Astrocyte of the cerebellum (primary cell): ENCODE data around the gene RBM20.
"Not testable (repeated sequence)": the region's sequence is repeated elsewhere in the genome, so short reads cannot be mapped to it uniquely, and the experiment has no call there.

Source experiments
- DNase-seq: peaks from one replicate; pipeline ENCODE4 v3.0.0-alpha.2; 2011; ENCODE audit warnings: low read depth
- H3K4me3 ChIP-seq: 2 replicates; pipeline ENCODE4 v1.5.1; 2011; ENCODE audit warnings: mild to moderate bottlenecking, low read depth, low read length, moderate library complexity
- CTCF ChIP-seq: IDR thresholded peaks from 2 replicates; pipeline ENCODE4 v1.5.1; 2012; ENCODE audit warnings: low read length, low read depth, moderate library complexity, mild to moderate bottlenecking; ENCODE audit errors: missing control alignments
- in situ Hi-C: cut with HindIII; loops from 2 replicates; pipeline ENCODE4 v1.10.0; 2017; ENCODE audit warnings: low sequenced_read_pairs

Gene RBM20

GRCh38 chr10:110655320-110655719 lies 11.2 kb downstream of the RBM20 start:
- H3K4me3 ChIP-seq: no peak overlapping the region
- TF ChIP-seq CTCF: no peak
- in situ Hi-C loops: no loop called here
- no peak for DNase-seq

DNA sequence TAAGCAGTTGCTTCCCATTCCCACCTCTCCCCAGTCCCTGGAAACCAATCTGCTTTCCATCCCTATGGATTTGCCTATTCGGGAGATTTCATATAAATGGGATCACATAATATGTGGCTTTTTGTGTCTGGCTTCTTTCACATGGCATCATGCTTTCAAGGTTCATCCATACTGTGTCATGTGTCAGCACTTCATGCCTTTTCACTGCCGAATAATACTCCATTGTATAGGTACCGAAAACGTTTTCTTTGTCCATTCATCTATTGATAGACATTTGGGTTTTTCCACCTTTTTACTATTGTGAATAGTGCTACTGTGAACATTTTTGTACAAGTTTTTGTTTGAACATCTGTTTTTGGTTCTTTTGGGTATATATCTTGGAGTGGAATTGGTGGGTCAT lies 12.5 kb downstream of the RBM20 start:
- no peak for DNase-seq
- in situ Hi-C loops: no loop called here
- TF ChIP-seq CTCF: no peak
- H3K4me3 ChIP-seq: no peak overlapping the region

DNA sequence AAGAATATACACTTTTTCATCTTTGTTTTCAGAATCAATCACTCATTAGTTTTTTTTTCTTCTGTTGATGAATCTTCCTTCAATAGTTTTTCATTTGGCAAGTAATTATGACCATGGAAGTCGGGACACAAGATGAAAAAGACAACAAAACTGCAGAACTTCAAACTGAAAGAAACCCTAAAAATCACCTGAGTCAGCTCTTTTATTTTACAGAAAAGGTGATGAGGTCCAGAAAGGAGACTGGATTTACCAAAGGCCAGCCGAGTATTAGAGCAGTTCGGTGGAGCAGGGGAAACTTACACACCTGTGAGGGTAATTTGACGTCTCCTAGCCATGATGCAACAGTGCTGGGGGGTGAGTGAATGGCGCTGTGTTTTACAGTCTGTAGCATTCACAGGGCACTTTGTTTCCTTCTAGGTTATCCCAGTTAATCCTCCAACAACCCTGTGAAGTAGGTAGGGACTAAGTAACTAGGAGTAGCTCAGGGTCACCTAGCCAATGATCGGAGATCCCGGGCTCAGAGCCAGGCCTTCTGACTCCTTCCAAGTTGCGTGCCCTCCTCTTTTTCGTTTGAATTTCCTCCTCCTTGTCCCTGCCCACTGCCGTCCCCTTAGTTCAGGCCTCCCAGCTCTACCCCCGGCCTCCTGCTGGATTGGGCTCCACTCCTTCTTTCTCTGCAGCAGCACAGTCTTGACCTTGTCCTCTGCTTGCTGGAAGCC lies 14.0 kb downstream of the RBM20 start:
- no peak for DNase-seq
- TF ChIP-seq CTCF: no peak
- in situ Hi-C loops: no loop called here
- H3K4me3 ChIP-seq: no peak overlapping the region

GRCh38 chr10:110659558-110659957 lies 15.4 kb downstream of the RBM20 start:
- H3K4me3 ChIP-seq: no peak overlapping the region
- TF ChIP-seq CTCF: no peak
- in situ Hi-C loops: no loop called here
- no peak for DNase-seq

GRCh38 chr10:110660289-110660688 lies 16.2 kb downstream of the RBM20 start:
- DNase-seq, H3K4me3 ChIP-seq, in situ Hi-C loops: not testable (repeated sequence)

- DNase-seq: no peak
- in situ Hi-C loops: no loop called here
- TF ChIP-seq CTCF: no peak
- H3K4me3 ChIP-seq: no peak overlapping the region
Observed at GRCh38 chr10:110661292-110661691, 17.2 kb downstream of the RBM20 start.

GRCh38 chr10:110664483-110665420 lies 20.6 kb downstream of the RBM20 start:
- peak; percentile 80 for DNase-seq
- no peak for TF ChIP-seq CTCF
- no peak overlapping the region for H3K4me3 ChIP-seq
- in situ Hi-C loops: no loop called here

DNA sequence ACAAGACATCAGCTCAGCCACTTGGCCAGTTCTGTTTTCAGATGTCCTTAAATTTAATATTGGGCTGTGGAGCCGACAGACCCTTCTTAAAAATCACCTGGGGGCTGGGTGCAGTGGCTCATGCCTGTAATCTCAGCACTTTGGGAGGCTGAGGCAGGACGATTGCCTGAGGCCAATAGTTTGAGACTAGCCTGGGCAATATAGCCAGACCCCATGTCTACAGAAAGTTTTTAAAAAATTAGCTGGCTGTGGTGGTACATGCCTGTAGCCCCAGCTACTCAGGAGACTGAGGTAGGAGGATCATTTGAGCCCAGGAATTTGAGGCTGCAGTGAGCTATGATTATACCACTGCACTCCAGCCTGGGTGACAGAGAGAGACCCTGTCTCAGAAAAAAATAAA lies 22.1 kb downstream of the RBM20 start:
- in situ Hi-C loops, DNase-seq, H3K4me3 ChIP-seq: not testable (repeated sequence)
